Stimulated activated CD8-positive, alpha-beta memory T cell treated with anti-CD3 and anti-CD28 coated beads, Interleukin-2, amount 100 ng/mL, for 1 hour (primary cell): Measurements from ENCODE around the gene UBE2H.
"Not testable (repeated sequence)": the region's sequence is repeated elsewhere in the genome, so short reads cannot be mapped to it uniquely, and the experiment has no call there.

ENCODE experiments used
- DNase-seq, 2 donors: peaks; one replicate each; pipeline ENCODE4 v3.0.0-alpha.2; 2020; ENCODE audit warnings: low read depth in 2 of 2

UBE2H gene

DNA sequence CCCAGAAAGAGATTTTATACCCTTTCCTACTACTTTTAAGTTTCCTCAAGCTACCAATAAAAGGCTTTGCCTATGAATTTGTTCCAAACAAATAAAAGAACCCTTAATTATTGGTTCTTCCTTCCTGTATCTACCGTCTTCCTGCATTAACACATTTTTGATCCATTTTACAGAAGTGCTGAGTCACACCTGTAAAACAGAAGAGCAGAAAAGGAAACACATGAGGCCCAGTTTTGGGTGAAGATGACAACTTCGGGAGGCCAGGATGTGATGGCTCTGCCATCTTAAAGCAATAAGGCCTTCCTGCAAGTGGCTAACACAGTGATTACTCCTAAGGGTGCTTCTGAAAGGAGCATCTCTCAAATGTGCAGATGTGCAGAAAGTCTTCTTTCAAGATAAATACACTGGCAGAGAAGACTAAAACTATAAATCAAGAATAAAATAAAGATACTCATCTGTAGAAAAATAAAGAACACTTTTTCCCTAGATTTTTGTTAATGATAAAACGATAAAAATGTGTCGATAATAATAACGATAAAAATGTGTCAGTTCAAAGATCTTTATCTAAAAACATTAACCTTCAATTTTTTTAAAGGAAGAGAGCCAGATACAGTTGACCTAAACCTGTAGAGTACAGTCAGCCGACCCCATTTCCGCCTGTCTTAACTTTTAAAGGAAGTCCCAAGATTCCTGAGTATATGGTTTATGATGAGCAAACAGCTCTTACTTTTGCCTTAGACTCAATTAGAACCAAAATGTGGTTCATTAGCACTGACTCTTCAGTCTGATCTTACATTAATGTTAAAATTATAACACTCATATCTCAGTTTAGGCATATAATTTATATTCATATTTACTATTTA is 108.6 kb downstream of the UBE2H start:
- no peak for DNase-seq

DNA sequence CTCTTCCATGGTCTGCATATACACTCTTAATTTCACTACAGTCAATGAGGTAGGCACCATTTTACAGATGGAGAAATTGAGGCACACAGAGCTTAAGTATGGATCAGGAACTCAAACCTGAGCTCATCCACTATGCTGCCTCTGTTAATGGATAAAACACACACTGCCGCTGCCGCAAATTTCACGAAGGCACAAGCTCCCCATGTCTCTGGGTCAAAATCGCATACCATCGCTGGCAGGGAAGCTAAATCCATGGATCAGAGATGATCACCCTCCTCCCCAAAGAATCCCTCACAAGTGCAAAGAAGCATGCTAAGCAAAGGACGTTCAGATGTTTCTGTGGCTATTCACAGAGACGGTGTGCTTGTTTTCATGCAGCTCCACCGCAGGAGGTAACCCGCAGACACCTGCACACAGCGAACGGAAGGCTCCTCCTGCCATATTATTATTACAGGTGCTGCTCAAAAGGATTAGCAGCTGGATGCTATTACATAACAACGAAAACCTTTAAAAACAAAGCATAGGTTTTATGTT is 109.3 kb downstream of the UBE2H start:
- DNase-seq, result no peak

DNA sequence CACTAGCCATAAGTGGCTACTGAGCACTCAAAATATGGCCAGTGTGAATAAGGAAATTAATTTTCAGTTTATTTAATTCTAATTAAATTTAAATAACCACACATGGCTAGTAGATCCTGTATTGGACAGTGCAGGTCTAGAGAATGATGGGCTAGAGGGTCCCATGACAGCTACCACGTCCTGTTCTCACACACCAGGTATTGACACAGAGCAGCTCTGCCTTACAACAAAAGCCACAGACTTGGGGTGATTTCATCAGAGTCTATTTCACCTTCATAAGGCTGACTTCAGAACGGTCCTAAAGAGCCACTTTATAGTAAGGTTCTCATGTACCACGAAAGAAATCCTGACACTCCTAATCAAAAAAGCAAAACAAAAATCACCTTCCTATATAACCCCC is 111.3 kb downstream of the UBE2H start:
- DNase-seq, result no peak

DNA sequence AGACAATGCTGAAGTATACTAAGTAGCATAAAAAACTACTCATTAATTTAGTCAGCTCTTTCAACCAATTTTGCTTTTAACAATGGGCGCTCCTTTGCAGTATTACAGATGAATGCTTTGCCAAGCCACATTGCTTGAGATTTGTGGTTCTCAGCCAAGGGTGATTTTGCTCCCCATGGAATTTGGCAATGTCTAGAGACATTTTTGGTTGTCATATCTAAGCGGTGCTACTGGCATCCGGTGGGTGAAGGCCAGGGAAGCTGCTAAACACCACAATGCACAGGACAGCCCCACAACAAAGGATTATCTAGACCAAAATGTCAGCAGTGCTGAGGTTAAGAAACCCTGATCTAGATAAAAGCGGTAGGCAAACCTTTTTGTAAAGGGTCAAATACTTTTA is 112.0 kb downstream of the UBE2H start:
- no peak for DNase-seq

DNA sequence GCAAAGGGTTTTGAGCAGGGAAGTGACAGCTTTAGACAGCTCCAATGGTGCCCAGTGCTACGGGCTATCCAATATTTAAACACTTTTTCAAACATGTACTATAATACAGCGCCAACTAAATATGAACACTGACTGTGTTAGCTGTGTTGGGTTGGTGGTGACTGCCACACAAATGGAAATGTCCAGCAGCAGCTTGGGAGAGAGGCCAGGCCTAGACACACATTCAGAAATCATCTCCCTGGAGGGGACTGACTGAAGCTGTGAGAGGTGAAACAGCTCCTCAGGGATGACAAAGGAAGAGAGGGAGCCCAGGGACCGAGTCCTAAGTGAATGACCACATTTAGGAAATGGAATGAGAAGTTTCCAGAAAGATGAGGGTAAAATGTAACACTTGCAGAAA is 115.8 kb downstream of the UBE2H start:
- no peak for DNase-seq

DNA sequence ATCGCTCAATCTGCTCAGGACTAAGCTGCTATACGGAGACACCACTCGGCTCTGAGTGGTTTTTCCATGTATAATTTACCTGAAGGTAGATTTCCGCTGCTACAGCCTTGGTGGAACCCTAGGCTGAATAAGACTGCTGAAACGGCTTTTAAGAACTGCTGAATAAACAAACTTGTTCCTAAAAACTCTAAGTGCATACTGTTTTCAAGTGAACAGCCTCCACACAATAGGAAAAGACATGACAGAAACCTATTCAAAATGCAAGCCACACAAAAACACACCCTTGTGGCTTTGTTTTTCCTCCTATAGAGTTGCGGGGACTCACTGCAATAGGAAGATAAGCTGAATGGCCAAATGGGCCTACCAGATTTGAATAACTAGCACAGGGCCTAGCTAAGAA is 117.2 kb downstream of the UBE2H start:
- no peak for DNase-seq

DNA sequence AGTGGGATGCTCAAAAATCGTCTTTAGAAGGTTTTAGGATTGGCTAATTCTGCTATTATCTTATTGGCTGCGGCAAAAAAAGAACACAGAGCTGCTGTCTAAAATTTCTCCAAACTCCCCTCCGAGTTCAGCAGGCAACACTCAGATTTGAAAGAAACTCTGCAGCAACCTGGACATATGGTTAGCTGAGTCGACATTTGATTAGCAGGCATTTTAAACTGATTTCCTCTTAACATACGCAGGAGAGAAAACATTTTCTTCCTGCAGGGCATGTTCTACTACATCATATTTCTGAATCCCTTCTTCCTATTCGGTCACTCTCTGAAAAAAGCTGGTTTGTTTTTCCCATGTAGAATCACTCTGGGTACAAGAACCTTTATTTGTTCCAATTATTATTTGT is 119.4 kb downstream of the UBE2H start:
- DNase-seq, result not testable (repeated sequence)

DNA sequence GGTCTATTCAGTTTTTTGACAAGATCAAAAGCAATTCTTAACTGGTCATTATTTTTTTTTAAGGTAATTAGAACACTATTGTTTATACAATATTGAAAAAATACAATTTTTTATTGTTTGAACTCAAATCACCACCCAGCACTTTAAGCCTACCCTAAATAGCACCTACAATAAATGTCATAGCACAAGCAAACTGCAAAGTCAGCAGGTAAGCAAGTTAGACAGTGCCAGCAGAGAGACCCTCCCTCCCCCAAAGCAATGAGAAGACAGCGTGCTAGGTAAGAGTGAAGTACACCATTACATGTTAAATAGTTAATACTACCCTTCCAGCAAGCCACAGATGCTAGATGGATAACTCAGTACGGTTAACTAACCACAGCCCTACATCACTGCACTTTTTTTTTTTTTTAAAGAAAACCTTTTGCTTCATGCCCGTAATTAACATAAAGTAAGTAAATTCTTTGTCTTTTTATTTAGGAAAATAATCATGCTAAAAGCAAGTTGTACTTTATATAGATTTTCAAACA is 120.0 kb downstream of the UBE2H start:
- DNase-seq, result no peak

DNA sequence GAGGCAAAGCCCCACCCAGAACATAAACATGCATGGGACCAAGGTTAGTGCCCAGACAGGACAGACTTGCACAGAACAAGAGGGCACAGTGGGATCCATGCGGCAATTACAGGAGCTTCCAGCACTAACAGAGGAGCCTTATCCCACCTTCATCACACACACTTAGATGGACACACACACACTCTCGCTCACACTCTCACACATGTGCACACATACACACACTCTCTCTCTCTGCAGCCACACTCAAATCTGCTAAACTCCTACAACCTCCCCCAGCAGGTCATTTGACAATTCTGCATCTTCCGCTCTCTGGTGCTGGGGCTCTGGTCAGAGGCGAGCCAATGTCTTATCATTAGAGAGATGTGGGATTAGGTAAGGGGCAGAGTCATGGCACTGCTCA is 120.5 kb downstream of the UBE2H start:
- DNase-seq, result no peak

DNA sequence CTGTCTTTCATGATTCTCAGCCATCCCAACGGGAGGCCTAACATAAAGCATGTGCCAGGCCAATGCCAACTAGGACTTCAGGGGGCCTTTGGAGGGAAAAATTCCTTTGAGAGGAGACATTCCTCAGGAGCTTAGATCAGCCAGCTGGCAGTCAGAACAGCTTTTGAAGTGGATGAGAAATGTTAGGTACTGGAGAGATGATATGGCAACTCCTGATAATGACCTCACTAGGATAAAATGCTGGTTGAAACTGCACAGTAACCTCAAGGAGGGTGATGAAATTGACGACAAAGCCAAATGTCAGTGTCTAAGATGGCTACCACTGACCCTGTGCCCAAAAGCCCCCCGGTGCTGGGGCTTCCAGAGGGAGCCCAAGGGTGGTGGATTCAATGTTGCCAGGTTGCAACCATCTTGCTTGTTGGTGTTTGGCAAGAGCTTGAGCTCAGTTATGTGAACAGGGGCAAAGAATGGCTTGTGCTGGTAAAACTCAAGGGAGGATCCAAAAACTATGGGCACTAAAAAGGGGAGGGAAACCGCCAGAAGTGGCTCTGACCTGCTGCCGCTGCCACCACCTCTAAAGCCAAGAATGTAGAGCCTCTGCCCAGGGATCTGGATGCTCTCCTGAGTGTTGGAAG is 121.2 kb downstream of the UBE2H start:
- no peak for DNase-seq

DNA sequence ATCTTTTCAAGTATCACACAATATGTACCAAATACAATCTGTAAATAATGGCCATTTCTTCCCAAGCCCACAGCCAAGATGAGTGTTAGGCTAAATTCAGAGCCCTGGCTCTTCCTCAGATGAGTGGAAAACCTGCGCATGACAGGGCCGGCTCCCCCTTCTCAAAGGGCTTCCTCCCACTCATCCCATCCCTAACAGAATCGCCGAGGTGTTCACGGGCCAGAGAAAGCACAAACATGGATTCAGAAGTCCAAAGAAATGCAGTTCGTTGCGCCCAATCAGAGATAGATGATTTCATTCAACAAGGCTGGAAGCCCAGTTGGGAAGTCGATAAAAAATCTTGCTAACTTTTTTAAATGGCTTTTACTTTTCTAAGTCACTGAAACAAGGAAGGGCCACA is 121.8 kb downstream of the UBE2H start:
- no peak for DNase-seq

DNA sequence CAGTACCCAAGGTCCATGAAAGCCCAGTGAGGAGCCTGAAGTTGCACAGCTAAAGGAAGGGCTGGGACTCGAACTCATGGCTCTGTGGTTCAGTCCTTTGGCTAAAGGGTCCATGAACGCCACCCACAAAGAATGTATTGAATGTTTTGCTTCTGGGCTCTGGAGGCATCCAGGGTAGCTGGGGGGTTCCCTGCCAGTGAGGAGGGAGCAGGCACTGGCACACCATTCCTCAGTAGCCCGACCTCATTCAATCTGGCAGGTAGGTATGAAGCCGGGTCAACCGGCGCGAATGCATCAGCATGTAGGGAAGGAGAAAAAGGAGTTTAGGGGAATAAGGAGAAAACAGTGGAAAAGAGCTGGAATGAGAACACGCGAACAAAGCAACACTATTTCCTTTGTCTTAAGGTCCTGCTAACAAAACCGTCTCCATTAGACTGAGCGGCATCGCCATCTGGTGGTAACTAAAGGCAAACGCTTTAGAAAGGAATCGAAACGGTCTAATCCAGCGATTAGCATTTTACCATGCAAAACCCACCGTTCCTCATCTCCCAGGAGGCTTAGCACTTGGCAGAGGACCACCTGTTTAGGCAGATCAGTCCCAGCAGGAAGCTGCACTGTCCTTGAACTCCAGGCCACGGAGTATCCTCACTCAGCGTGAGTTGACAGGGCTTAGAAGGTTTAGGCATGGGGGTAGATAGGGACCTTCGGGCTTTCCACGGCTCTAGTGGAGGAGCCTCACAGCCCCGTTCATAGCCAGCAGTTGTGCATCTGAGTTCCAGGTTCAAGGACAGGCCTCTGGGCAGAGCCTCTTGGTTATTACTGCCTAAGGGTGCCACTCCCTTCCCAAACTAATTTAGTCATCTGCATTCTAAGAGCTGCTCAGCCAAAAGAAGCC is 122.8 kb downstream of the UBE2H start:
- peak; percentile 24 to 29 for DNase-seq

DNA sequence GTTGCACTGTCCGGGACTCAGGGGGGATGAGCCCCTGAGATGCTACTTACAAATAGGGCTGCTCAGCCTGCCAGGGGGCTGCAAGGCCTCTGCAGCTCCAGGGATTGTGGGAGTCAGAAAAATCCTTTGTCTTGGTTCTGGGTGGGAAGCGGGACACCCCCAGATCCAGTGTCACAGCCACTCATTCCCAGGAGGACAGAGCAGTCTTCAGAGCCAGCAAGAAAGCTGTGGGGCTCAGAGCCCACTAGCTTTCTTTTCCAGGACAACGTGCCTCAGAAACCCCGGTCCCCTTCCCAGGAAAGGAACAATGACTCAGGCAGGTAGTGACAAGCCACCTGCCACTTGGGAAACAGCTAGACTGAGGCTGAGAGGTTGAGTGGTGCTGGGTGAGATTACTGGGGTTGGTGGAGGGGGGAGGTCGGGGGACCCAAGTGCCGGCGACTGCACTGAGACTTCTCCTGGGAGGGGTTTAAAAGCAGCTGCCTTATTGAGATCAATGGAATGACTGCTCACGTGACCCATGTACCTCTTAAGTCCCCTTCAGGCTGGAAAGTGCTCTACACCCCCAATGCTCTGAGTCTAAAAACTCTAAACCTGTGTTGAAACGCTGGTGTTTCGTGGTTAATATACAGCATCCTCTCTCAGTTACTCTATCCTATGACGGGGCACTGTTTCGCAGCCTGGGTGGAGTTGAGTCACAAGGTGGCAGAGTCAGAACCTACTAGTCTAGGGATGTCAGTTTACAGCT is 123.6 kb downstream of the UBE2H start:
- no peak for DNase-seq

DNA sequence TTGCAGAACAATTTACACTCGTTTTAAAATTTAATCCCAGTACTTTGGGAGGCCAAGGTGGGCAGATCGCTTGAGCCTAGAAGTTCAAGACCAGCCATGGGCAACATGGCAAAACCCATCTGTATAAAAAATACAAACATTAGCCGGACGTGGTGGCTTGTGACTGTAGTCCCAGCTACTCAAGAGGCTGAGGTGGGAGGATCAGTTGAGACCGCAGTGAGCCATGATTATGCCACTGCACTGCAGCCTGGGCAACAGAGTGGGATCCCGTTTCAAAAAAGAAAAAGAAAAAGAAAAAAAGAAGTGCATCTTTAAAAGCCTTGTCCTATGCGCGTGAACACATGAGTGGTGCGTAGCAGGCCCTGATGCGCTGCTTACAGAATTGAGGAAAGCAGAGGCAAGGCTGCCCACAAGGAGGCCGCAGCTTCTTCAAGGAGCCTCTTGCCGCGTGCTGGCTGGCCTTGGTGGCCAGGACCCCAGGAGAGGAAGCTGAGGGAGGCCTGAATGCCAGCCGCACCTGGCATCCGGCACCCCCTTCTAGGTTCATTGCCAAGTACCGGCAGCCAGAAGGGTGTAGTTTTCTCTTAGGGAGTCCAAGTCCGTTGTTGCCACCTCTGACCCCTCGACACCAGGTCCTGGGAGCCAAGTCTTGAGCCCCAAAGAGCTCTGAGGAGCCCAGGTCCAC is 124.5 kb downstream of the UBE2H start:
- DNase-seq, result no peak

DNA sequence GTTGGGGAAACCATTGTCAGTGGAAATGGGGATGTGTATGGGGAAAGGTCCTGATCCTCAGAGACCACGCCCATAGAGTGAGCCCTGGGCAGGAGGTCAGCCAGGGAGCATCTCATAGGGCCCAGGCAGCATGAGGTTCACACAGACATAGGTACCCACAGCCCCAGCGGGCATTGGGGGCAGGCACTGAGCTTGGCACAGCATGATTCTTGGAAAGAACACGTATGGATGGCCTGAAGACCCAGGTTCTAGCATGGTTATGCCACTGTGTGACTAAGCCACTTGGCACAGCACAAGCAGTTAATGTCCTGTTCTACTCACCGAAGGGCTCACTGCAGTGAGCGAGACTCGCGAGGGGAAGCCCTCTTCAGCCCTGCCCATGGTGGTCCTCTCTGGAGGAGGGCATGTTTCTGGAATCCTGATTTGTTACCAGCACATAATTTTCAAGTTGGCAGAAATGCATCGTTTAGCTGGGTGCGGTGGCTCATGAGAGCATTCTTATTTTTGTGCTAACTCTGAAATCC is 125.2 kb downstream of the UBE2H start:
- no peak for DNase-seq

DNA sequence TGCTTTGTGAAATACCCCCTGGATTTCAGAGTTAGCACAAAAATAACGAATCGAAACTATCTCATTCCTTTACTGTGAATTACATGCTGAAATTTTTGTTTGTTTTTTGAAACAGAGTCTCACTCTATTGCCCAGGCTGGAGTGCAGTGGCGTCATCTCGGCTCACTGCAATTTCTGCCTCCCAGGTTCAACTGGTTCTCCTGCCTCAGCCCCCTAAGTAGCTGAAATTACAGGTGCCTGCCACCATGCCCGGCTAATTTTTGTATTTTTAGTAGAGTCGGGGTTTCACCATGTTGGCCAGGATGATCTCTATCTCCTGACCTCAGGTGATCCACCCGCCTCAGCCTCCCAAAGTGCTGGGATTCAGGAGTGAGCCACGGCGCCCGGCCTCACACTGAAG is 125.9 kb downstream of the UBE2H start:
- DNase-seq, result not testable (repeated sequence)

DNA sequence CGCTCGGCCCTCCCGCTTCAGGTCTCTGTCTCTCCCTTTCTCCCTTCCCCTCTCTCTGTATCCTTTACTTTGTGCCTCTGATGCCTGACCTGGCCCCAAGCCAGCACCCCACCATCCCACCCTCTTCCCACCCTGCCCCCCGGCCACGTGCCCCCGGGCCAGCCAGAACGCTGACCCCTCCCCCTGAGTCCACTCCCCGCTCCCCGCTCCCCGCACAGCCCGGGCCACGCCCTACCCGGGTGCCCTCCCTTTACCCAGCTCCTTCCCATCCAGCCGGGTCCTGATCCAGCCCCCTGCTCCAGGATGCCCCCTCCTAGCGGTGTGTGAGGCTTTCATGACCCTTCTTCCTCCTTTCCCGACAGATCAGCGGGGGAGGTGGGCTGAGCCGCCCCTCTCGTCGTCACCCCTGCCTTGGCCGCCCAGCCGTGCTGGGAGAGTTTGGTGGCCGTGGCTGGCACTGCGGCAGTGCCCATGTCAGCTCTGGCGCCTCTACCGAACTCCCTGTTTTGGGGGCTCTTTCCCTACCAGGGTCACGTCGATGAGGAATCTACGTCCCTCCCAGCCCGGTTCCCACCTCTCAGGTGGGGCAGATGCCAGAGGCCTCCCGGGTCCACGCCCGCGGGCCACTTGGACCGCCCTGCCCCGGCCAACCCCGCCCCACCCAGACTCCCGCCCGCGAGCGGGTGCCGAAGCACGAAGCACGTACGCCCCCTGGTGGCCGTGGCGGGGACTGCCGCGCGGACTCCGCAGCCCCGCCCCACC is 127.4 kb downstream of the UBE2H start:
- DNase-seq, result peak; percentile 76 to 83

DNA sequence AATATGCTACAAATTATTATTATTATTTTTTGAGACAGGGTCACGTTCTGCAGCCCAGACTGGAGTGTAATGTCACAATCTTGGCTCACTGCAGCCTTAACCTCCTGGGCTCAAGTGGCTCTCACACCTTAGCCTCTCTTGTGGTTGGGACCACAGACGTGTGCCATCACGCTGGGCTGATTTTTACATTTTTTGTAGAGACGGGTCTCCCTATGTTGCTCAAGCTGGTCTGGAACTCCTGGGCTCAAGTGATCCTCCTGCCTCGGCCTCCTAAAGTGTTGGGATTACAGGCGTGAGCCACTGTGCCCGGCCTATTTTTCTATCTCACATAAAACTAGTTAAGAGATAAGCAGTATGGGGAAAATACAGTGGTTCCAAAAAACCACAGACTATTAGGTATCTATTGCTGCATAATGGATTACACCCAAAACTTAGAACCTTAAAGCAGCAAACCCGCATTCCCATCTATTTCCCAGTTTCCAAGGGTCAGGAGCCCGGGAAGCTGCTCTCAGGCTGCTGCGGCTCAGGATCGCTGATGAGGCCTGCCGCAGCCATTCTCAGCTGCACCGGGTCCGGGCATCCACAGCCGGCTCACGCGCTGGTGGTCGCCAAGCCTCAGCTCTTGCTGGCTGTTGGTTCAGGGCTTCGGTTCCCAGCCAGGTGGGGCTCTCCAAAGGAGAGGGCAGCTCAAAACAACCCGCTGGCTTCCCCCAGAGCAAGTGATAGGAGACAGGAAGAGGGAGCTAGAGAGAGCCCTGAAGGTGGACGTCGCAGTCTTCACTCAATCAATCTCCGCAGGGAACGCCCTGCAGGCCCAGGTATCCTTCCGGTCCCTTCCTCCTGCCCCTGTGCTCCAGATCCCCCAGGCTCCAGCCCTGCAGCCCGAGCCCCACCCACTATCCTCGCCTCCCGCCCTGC is 128.2 kb downstream of the UBE2H start:
- DNase-seq, result no peak
